Panc1 (cell line): ENCODE measurements around the gene CPNE7. TPM values are rescaled to one million over a fixed set of nuclear protein-coding genes. Genes with fewer than 3 reads are reported as not detected.

Experiments used
- ATAC-seq: fragments of 200-7000 bp; cut with Tn5 transposase; 2 replicates; pipeline ENCODE4 v1.9.1; 2020; ENCODE audit warnings: mild to moderate bottlenecking, moderate library complexity
- BruUV-seq: library from RNA; stranded (reverse); fragments of 400-500 nt; replicated peaks from 2 replicates; lab custom pipeline; 2021; lab: Mats Ljungman, UMichigan
- CTCF ChIA-PET: fragments of 300-600 bp; sonication (Branson Sonifier 250); formaldehyde crosslinking; loops from one replicate; lab custom pipeline; 2022; ENCODE audit warnings: antibody characterized with exemption; lab: Charles Lee
- POLR2A ChIA-PET: fragments of 300-600 bp; sonication (Branson Sonifier 250); formaldehyde crosslinking; loops from one replicate; lab custom pipeline; 2022; ENCODE audit warnings: antibody characterized with exemption; lab: Charles Lee
- DNase-seq: peaks from one replicate; pipeline ENCODE4 v3.0.0-alpha.2; 2010; ENCODE audit warnings: low read depth, low spot score
- H3K27ac ChIP-seq: 2 replicates; pipeline ENCODE4 v1.5.1; 2011; ENCODE audit warnings: mild to moderate bottlenecking, low read length, inconsistent platforms
- H3K27me3 ChIP-seq: fragments of 200-500 bp; sonication (Bioruptor generic); 2 replicates; pipeline ENCODE4 v1.6.0; 2014; ENCODE audit warnings: low read length, inconsistent platforms; ENCODE audit not compliant: control insufficient read depth, insufficient read depth
- H3K36me3 ChIP-seq: fragments of 200-500 bp; sonication (Bioruptor generic); 2 replicates; pipeline ENCODE4 v1.5.1; 2014; ENCODE audit warnings: inconsistent platforms, mild to moderate bottlenecking, low read length, moderate library complexity; ENCODE audit not compliant: control insufficient read depth, insufficient read depth
- H3K4me1 ChIP-seq: 2 replicates; pipeline ENCODE4 v1.5.1; 2011; ENCODE audit warnings: inconsistent platforms, mild to moderate bottlenecking, low read length, moderate library complexity; ENCODE audit not compliant: control insufficient read depth, insufficient read depth
- H3K4me3 ChIP-seq, 2 experiments: 2 replicates each; pipeline ENCODE4 v1.5.1; 2011 to 2012; ENCODE audit warnings: low read depth in 2 of 2, low read length in 2 of 2, mild to moderate bottlenecking in 2 of 2, inconsistent platforms in 1 of 2, moderate library complexity in 1 of 2
- H3K9me3 ChIP-seq: fragments of 200-500 bp; sonication (Bioruptor generic); 2 replicates; pipeline ENCODE4 v1.5.1; 2014; ENCODE audit warnings: low read depth, mild to moderate bottlenecking, inconsistent platforms, low read length, moderate library complexity; ENCODE audit not compliant: control insufficient read depth, insufficient read depth
- POLR2AphosphoS5 ChIP-seq: IDR thresholded peaks from 2 replicates; pipeline ENCODE4 v1.6.1; 2012; ENCODE audit warnings: mild to moderate bottlenecking, low read depth, low read length, moderate library complexity
- SIN3A ChIP-seq: IDR thresholded peaks from 2 replicates; pipeline ENCODE4 v1.6.1; 2012; ENCODE audit warnings: low read depth, mild to moderate bottlenecking, low read length, moderate library complexity, borderline replicate concordance; ENCODE audit not compliant: insufficient read depth
- TCF7L2 ChIP-seq: IDR thresholded peaks from 2 replicates; pipeline ENCODE4 v1.6.1; 2011; ENCODE audit warnings: mild to moderate bottlenecking, low read depth, low read length, inconsistent platforms
- in situ Hi-C: cut with HindIII; loops from 2 replicates; pipeline ENCODE4 v1.10.0; 2016; ENCODE audit warnings: low sequenced_read_pairs, low pct_unique_long_range_greater_than_20kb
- intact Hi-C: fragments of 100-400 bp; cut with micrococcal nuclease; formaldehyde crosslinking; loops from one replicate; pipeline ENCODE4 v1.10.0; 2022; ENCODE audit not compliant: unreplicated experiment
- total RNA-seq: library from RNA; stranded (reverse); gene quantifications from one replicate; pipeline ENCODE4 v1.2.1, GENCODE V29; 2021; ENCODE audit not compliant: unreplicated experiment
- TF ChIP-seq, protein P1 (sequence below): fragments of 450-650 bp; IDR thresholded peaks from 2 replicates; pipeline ENCODE4 v1.5.1; 2017; ENCODE audit warnings: mild to moderate bottlenecking
- TF ChIP-seq, protein P2 (sequence below), 2 experiments: IDR thresholded peaks; 2 replicates each; pipeline ENCODE4 v1.6.1; 2011 to 2012; ENCODE audit warnings: low read depth in 2 of 2, control low read depth in 1 of 2, low read length in 1 of 2, mild to moderate bottlenecking in 1 of 2, moderate library complexity in 1 of 2; ENCODE audit not compliant: insufficient read depth in 1 of 2

Gene CPNE7
- total RNA-seq, 1 experiment from 2014 or later: 32.7 TPM

DNA sequence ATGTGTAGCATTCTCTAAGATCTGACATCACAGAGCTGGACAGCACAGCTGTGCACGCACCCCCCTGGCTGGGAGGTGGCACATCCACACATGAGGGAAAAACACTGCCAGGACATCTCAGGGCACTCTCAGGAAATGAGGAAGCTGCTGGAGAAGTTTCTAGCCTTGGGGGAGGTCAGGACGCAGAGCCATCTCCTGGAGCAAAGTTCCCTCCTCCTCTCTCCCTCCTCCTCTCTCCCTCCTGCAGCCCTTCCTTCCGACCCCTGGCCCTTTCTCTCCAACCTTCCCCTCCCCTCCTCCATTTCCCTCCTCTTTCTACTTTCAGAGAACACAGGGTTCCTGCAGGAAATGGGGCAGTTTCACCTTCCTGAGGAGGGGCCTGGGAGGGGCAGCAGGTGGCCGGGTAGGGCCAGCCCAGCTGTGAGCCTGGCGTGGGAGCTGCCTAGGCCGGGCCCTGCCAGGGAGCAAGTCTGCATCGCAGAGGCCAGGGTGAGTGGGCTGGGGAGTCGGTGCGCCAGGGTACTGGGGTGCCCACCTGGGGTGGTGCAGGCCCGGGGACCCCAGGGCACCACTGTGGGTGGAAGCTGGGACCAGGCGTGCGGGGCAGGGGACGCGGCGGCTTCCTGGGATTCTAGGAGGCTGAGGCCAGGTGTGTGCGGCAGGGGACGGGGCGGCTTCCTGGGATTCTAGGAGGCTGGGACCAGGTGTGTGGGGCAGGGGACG lies 37.8 kb downstream of the CPNE7 start, which contains the start of gene DPEP1:
Gene DPEP1, plus strand, starts transcription at position 412 of the 723 bp plus-strand sequence. CDS start 16,769 bp downstream, outside the sequence.
- BruUV-seq: no TSS peak
- Histone ChIP-seq H3K9me3 (no peaks in the 10 kb centered on the region), H3K36me3 (no peaks in the 10 kb centered on the region), H3K4me3 (no peak within 1 kb of the TSS), H3K4me1 (peaks cover 7% of the 10 kb centered on the region), H3K27ac (no peak within 1 kb of the TSS), H3K27me3 (no peaks in the 10 kb centered on the region)
- ChIA-PET CTCF (interaction anchor here (0.6 kb wide), 1 partner anchor 162 kb away, joined by 14 read pairs; no protein-coding TSS in a partner anchor), POLR2A (interaction anchor here (0.7 kb wide), 1 partner anchor 15 kb away, joined by 6 read pairs; no protein-coding TSS in a partner anchor)
- intact Hi-C loops: no loop called here
- ATAC-seq (no peak), DNase-seq (no peak)
- in situ Hi-C loops: no loop called here
- TF ChIP-seq POLR2AphosphoS5 (no peak), SIN3A (no peak), TCF7L2 (no peak)
- TF ChIP-seq, protein P1, sequence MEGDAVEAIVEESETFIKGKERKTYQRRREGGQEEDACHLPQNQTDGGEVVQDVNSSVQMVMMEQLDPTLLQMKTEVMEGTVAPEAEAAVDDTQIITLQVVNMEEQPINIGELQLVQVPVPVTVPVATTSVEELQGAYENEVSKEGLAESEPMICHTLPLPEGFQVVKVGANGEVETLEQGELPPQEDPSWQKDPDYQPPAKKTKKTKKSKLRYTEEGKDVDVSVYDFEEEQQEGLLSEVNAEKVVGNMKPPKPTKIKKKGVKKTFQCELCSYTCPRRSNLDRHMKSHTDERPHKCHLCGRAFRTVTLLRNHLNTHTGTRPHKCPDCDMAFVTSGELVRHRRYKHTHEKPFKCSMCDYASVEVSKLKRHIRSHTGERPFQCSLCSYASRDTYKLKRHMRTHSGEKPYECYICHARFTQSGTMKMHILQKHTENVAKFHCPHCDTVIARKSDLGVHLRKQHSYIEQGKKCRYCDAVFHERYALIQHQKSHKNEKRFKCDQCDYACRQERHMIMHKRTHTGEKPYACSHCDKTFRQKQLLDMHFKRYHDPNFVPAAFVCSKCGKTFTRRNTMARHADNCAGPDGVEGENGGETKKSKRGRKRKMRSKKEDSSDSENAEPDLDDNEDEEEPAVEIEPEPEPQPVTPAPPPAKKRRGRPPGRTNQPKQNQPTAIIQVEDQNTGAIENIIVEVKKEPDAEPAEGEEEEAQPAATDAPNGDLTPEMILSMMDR: no peak
- TF ChIP-seq, protein P2, sequence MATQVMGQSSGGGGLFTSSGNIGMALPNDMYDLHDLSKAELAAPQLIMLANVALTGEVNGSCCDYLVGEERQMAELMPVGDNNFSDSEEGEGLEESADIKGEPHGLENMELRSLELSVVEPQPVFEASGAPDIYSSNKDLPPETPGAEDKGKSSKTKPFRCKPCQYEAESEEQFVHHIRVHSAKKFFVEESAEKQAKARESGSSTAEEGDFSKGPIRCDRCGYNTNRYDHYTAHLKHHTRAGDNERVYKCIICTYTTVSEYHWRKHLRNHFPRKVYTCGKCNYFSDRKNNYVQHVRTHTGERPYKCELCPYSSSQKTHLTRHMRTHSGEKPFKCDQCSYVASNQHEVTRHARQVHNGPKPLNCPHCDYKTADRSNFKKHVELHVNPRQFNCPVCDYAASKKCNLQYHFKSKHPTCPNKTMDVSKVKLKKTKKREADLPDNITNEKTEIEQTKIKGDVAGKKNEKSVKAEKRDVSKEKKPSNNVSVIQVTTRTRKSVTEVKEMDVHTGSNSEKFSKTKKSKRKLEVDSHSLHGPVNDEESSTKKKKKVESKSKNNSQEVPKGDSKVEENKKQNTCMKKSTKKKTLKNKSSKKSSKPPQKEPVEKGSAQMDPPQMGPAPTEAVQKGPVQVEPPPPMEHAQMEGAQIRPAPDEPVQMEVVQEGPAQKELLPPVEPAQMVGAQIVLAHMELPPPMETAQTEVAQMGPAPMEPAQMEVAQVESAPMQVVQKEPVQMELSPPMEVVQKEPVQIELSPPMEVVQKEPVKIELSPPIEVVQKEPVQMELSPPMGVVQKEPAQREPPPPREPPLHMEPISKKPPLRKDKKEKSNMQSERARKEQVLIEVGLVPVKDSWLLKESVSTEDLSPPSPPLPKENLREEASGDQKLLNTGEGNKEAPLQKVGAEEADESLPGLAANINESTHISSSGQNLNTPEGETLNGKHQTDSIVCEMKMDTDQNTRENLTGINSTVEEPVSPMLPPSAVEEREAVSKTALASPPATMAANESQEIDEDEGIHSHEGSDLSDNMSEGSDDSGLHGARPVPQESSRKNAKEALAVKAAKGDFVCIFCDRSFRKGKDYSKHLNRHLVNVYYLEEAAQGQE (IDR thresholded peaks at IDR 0.05; ENCODE audit: insufficient read depth in 1 of 2, low read depth in 2 of 2, low read length in 1 of 2): no peak

DNA sequence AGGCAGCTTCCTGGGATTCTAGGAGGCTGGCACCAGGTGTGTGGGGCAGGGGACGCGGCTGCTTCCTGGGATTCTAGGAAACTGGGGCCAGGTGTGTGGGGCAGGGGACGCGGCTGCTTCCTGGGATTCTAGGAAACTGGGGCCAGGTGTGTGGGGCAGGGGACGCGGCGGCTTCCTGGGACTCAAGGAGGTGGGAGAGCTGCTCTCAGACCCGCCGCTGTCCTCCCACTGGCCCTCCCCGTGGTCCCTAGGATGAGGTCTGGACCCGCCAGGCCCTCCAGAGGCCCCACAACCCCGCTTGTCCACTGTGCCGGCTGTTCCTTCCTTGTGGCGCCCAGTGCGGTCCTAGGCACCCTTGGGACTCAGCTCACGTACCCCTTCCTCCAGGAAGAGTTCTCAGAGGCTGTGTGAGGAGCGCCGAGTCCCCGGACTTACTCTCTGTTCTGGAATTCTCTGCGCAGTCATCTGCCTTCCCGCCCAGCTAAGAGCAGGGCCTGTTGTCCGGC lies 38.4 kb downstream of the CPNE7 start:
- ATAC-seq (no peak), DNase-seq (no peak)
- H3K36me3 ChIP-seq: no peaks in the 10 kb centered on the region
- TF ChIP-seq, protein P2 (IDR thresholded peaks at IDR 0.05; ENCODE audit: insufficient read depth in 1 of 2, low read depth in 2 of 2, low read length in 1 of 2): no peak
- TF ChIP-seq TCF7L2 (no peak), SIN3A (no peak), POLR2AphosphoS5 (no peak)
- TF ChIP-seq, protein P1: no peak
- peaks cover 4% of the 10 kb centered on the region for H3K4me1 ChIP-seq
- H3K9me3 ChIP-seq: no peaks in the 10 kb centered on the region
- intact Hi-C loops (no loop called here), in situ Hi-C loops (no loop called here)
- BruUV-seq: no TSS peak
- no peak overlapping the region for H3K4me3 ChIP-seq
- CTCF ChIA-PET: interaction anchor here (0.6 kb wide), 1 partner anchor 163 kb away, joined by 14 read pairs; no protein-coding TSS in a partner anchor
- POLR2A ChIA-PET: no interaction called here
- no peaks in the 10 kb centered on the region for H3K27me3 ChIP-seq
- H3K27ac ChIP-seq: no peak overlapping the region
